Nephron (organoid): ENCODE results near the gene ALK.

Experiments
- H3K27ac Mint-ChIP-seq, 3 experiments: 2 replicates each; pipeline ENCODE4 v1.8.0; 2020; ENCODE audit warnings: mixed read lengths in 3 of 3, mild to moderate bottlenecking in 2 of 3, moderate library complexity in 1 of 3
- H3K27me3 Mint-ChIP-seq: 2 replicates; pipeline ENCODE4 v1.8.0; 2021; ENCODE audit warnings: low read depth, mild to moderate bottlenecking, moderate library complexity, mixed read lengths
- H3K36me3 Mint-ChIP-seq: 2 replicates; pipeline ENCODE4 v1.8.0; 2020; ENCODE audit warnings: low read depth, mixed read lengths
- H3K4me1 Mint-ChIP-seq: 2 replicates; pipeline ENCODE4 v1.8.0; 2020; ENCODE audit warnings: mixed read lengths
- H3K4me3 Mint-ChIP-seq, 3 experiments: 2 replicates each; pipeline ENCODE4 v1.8.0; 2020; ENCODE audit warnings: mild to moderate bottlenecking in 3 of 3, mixed read lengths in 3 of 3, moderate library complexity in 2 of 3
- H3K9me3 Mint-ChIP-seq: 2 replicates; pipeline ENCODE4 v1.8.0; 2020; ENCODE audit warnings: mixed read lengths
- CTCF ChIP-seq, 3 experiments: fragments of 200-600 bp; sonication (generic); IDR thresholded peaks; one replicate each; pipeline ENCODE4 v1.5.0; 2021; ENCODE audit warnings: antibody characterized with exemption in 3 of 3; ENCODE audit not compliant: unreplicated experiment in 3 of 3

ALK gene

GRCh38 chr2:29229640-29230039 is 691.7 kb downstream of the ALK start:
- peaks cover 45% of the 10 kb centered on the region for H3K27me3 Mint-ChIP-seq
- no peaks in the 10 kb centered on the region for H3K9me3 Mint-ChIP-seq
- no peak overlapping the region for H3K4me3 Mint-ChIP-seq
- TF ChIP-seq CTCF (IDR thresholded peaks at IDR 0.05; ENCODE audit: unreplicated experiment in 3 of 3), result no peak
- peaks cover 7% of the 10 kb centered on the region for H3K4me1 Mint-ChIP-seq
- no peaks in the 10 kb centered on the region for H3K36me3 Mint-ChIP-seq
- no peak overlapping the region for H3K27ac Mint-ChIP-seq

GRCh38 chr2:29228947-29229346 is 692.4 kb downstream of the ALK start:
- no peaks in the 10 kb centered on the region for H3K36me3 Mint-ChIP-seq
- H3K27me3 Mint-ChIP-seq, result peaks cover 45% of the 10 kb centered on the region
- peaks cover 13% of the 10 kb centered on the region for H3K4me1 Mint-ChIP-seq
- H3K9me3 Mint-ChIP-seq, result no peaks in the 10 kb centered on the region
- H3K27ac Mint-ChIP-seq, result no peak overlapping the region
- H3K4me3 Mint-ChIP-seq, result no peak overlapping the region
- TF ChIP-seq CTCF (IDR thresholded peaks at IDR 0.05; ENCODE audit: unreplicated experiment in 3 of 3), result no peak

- Mint-ChIP-seq H3K27me3 (peaks cover 44% of the 10 kb centered on the region), H3K36me3 (no peaks in the 10 kb centered on the region), H3K9me3 (no peaks in the 10 kb centered on the region), H3K4me1 (peaks cover 16% of the 10 kb centered on the region), H3K4me3 (no peak overlapping the region), H3K27ac (no peak overlapping the region)
- TF ChIP-seq CTCF (IDR thresholded peaks at IDR 0.05; ENCODE audit: unreplicated experiment in 3 of 3), result no peak
Measured at GRCh38 chr2:29227935-29228675, 693.3 kb downstream of the ALK start.

- Mint-ChIP-seq H3K9me3 (no peaks in the 10 kb centered on the region), H3K4me1 (peaks cover 16% of the 10 kb centered on the region), H3K27me3 (peaks cover 52% of the 10 kb centered on the region), H3K4me3 (no peak overlapping the region), H3K27ac (no peak overlapping the region), H3K36me3 (no peaks in the 10 kb centered on the region)
- TF ChIP-seq CTCF (IDR thresholded peaks at IDR 0.05; ENCODE audit: unreplicated experiment in 3 of 3), result no peak
Measured at GRCh38 chr2:29226808-29227207, 694.6 kb downstream of the ALK start.

GRCh38 chr2:29226375-29226774 is 695.0 kb downstream of the ALK start:
- Mint-ChIP-seq H3K27me3 (peaks cover 55% of the 10 kb centered on the region), H3K9me3 (no peaks in the 10 kb centered on the region), H3K4me1 (peaks cover 16% of the 10 kb centered on the region), H3K27ac (no peak overlapping the region), H3K4me3 (no peak overlapping the region), H3K36me3 (no peaks in the 10 kb centered on the region)
- no peak for TF ChIP-seq CTCF (IDR thresholded peaks at IDR 0.05; ENCODE audit: unreplicated experiment in 3 of 3)

GRCh38 chr2:29225814-29226213 is 695.6 kb downstream of the ALK start:
- Mint-ChIP-seq H3K9me3 (no peaks in the 10 kb centered on the region), H3K27me3 (peaks cover 58% of the 10 kb centered on the region), H3K4me3 (no peak overlapping the region), H3K27ac (peak overlapping the region in 1 of 3 experiments; percentile 40), H3K36me3 (no peaks in the 10 kb centered on the region), H3K4me1 (peaks cover 16% of the 10 kb centered on the region)
- TF ChIP-seq CTCF (IDR thresholded peaks at IDR 0.05; ENCODE audit: unreplicated experiment in 3 of 3), result no peak
